Measurements from ENCODE around the gene CENPU. TPM values are rescaled to one million over a fixed set of nuclear protein-coding genes. Genes with fewer than 3 reads are reported as not detected.

CENPU gene
- total RNA-seq, 1 experiment from 2014 or later = 124 TPM

- no peak for DNase-seq
- Histone ChIP-seq H2AFZ (ENCODE audit: low read length) (no peak overlapping the region), H3K79me1 (ENCODE audit: insufficient read depth, low read depth, low read length, poor library complexity, severe bottlenecking) (no peaks in the 10 kb centered on the region), H3K18ac (ENCODE audit: insufficient read length, low read depth, low read length) (no peak overlapping the region), H2BK12ac (ENCODE audit: insufficient read length, low read depth, low read length) (no peak overlapping the region), H2BK20ac (ENCODE audit: low read depth, low read length, poor library complexity, severe bottlenecking) (no peak overlapping the region), H3K14ac (ENCODE audit: insufficient read depth, low read length) (no peak overlapping the region; the same call in 1 of the 2 replicates), H3T11ph (ENCODE audit: low read length) (no peak overlapping the region), H3K9me3 (ENCODE audit: control insufficient read depth, low read depth, low read length) (no peaks in the 10 kb centered on the region), H4K20me1 (ENCODE audit: control insufficient read depth, insufficient read depth, insufficient read length) (no peaks in the 10 kb centered on the region), H3K4ac (ENCODE audit: low read depth, low read length) (no peak overlapping the region), H2BK120ac (ENCODE audit: low read depth, low read length, poor library complexity, severe bottlenecking) (no peak overlapping the region), H3K23ac (ENCODE audit: insufficient read length, low read depth, low read length) (no peak overlapping the region), H3K23me2 (ENCODE audit: insufficient read length, low read depth, low read length, poor library complexity, severe bottlenecking) (no peaks in the 10 kb centered on the region), H3K4me1 (ENCODE audit: insufficient read depth, low read length) (no peaks in the 10 kb centered on the region), H4K8ac (replicated peaks; ENCODE audit: insufficient read length, low read depth, low read length) (no peak overlapping the region), H2BK5ac (ENCODE audit: insufficient read length, low read length) (no peak overlapping the region), H3K9ac (ENCODE audit: extremely low read depth, insufficient read length, low read length) (no peak overlapping the region), H3K79me2 (ENCODE audit: insufficient read depth, low read length) (no peaks in the 10 kb centered on the region), H2AK5ac (ENCODE audit: insufficient read length, low read length) (no peak overlapping the region), H3K27me3 (ENCODE audit: insufficient read depth, low read length) (no peaks in the 10 kb centered on the region), H4K5ac (ENCODE audit: insufficient read length, low read depth, low read length) (no peak overlapping the region), H3K27ac (ENCODE audit: insufficient read length, low read depth, low read length) (no peak overlapping the region), H4K91ac (ENCODE audit: insufficient read length, low read depth, low read length) (no peak overlapping the region), H3K4me2 (ENCODE audit: insufficient read depth, insufficient read length, low read length) (no peak overlapping the region), H3K56ac (ENCODE audit: insufficient read length, low read depth, low read length) (no peak overlapping the region), H2BK15ac (ENCODE audit: low read depth, low read length) (no peak overlapping the region)
- no peak for TF ChIP-seq CTCF (conservative IDR thresholded peaks at IDR 0.05)
- WGBS (ENCODE audit: extremely low coverage, insufficient read length, low lambda C conversion rate) = no CpG with 5 or more reads among the region's 13 CpGs
- Mint-ChIP-seq H3K9me3 (peaks cover 6% of the 10 kb centered on the region in 2 experiments), H3K4me3 (no peak overlapping the region), H3K4me1 (no peaks in the 10 kb centered on the region), H3K27me3 (ENCODE audit: low read depth) (no peaks in the 10 kb centered on the region), H3K27ac (no peak overlapping the region), H3K36me3 (ENCODE audit: insufficient read depth in 1 of 3, low read depth in 3 of 3) (peaks cover 6 to 8% (median 6%) of the 10 kb centered on the region in 3 experiments; a peak in 6 of 7 replicates)
Measured at GRCh38 chr4:184775854-184776555, 42.1 kb upstream of the CENPU start.

All from H9 (cell line).